ENCODE results near the gene POLRMT. TPM values are rescaled to one million over a fixed set of nuclear protein-coding genes. Genes with fewer than 3 reads are reported as not detected.

The POLRMT gene
- total RNA-seq, 1 donor from 2014 or later, result 29.0 TPM

- TF ChIP-seq, protein P1, sequence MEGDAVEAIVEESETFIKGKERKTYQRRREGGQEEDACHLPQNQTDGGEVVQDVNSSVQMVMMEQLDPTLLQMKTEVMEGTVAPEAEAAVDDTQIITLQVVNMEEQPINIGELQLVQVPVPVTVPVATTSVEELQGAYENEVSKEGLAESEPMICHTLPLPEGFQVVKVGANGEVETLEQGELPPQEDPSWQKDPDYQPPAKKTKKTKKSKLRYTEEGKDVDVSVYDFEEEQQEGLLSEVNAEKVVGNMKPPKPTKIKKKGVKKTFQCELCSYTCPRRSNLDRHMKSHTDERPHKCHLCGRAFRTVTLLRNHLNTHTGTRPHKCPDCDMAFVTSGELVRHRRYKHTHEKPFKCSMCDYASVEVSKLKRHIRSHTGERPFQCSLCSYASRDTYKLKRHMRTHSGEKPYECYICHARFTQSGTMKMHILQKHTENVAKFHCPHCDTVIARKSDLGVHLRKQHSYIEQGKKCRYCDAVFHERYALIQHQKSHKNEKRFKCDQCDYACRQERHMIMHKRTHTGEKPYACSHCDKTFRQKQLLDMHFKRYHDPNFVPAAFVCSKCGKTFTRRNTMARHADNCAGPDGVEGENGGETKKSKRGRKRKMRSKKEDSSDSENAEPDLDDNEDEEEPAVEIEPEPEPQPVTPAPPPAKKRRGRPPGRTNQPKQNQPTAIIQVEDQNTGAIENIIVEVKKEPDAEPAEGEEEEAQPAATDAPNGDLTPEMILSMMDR (IDR thresholded peaks at IDR 0.05; ENCODE audit: insufficient read depth, low read length, severe bottlenecking), result no peak
- H3K4me3 ChIP-seq (ENCODE audit: low read depth, low read length), result no peak overlapping the region
- H3K36me3 ChIP-seq (ENCODE audit: control insufficient read depth, insufficient read depth, low read length), result no peaks in the 10 kb centered on the region
- no peaks in the 10 kb centered on the region for H3K27me3 ChIP-seq (ENCODE audit: control insufficient read depth, insufficient read depth, low read length)
- FAIRE-seq, result no peak
- no peak for DNase-seq (ENCODE audit: low read depth)
These were observed 30.7 kb downstream of the POLRMT start for GRCh38 chr19:602391-603301.

- H3K4me3 ChIP-seq (ENCODE audit: low read depth, low read length), result no peak overlapping the region
- H3K36me3 ChIP-seq (ENCODE audit: control insufficient read depth, insufficient read depth, low read length), result no peaks in the 10 kb centered on the region
- TF ChIP-seq, protein P1 (IDR thresholded peaks at IDR 0.05; ENCODE audit: insufficient read depth, low read length, severe bottlenecking), result no peak
- FAIRE-seq (no peak), DNase-seq (ENCODE audit: low read depth) (no peak)
- no peaks in the 10 kb centered on the region for H3K27me3 ChIP-seq (ENCODE audit: control insufficient read depth, insufficient read depth, low read length)
These were observed 31.5 kb downstream of the POLRMT start for GRCh38 chr19:601790-602189.

DNA sequence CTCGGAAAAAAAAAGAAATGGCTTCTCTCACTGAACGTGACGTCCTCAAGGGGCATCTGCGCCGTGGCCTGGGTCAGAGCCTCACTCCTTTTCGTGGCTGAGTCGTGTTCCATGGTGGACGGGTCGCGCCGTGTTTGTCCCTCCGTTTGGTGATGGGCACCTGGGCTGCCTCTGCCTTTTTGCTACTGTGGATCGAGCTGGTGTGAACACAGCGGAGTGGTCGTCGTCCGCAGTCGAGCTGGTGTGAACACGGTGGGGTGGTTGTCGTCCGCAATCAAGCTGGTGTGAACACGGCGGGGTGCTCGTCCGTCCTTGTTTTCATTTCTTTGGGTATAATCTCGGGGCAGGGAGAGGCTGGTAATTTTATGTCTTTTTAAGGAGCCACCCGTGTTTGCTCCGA lies 32.0 kb downstream of the POLRMT start:
- Histone ChIP-seq H3K27me3 (ENCODE audit: control insufficient read depth, insufficient read depth, low read length) (no peaks in the 10 kb centered on the region), H3K36me3 (ENCODE audit: control insufficient read depth, insufficient read depth, low read length) (no peaks in the 10 kb centered on the region), H3K4me3 (ENCODE audit: low read depth, low read length) (no peak overlapping the region)
- TF ChIP-seq, protein P1 (IDR thresholded peaks at IDR 0.05; ENCODE audit: insufficient read depth, low read length, severe bottlenecking), result no peak
- DNase-seq (ENCODE audit: low read depth) (no peak), FAIRE-seq (no peak)

DNA sequence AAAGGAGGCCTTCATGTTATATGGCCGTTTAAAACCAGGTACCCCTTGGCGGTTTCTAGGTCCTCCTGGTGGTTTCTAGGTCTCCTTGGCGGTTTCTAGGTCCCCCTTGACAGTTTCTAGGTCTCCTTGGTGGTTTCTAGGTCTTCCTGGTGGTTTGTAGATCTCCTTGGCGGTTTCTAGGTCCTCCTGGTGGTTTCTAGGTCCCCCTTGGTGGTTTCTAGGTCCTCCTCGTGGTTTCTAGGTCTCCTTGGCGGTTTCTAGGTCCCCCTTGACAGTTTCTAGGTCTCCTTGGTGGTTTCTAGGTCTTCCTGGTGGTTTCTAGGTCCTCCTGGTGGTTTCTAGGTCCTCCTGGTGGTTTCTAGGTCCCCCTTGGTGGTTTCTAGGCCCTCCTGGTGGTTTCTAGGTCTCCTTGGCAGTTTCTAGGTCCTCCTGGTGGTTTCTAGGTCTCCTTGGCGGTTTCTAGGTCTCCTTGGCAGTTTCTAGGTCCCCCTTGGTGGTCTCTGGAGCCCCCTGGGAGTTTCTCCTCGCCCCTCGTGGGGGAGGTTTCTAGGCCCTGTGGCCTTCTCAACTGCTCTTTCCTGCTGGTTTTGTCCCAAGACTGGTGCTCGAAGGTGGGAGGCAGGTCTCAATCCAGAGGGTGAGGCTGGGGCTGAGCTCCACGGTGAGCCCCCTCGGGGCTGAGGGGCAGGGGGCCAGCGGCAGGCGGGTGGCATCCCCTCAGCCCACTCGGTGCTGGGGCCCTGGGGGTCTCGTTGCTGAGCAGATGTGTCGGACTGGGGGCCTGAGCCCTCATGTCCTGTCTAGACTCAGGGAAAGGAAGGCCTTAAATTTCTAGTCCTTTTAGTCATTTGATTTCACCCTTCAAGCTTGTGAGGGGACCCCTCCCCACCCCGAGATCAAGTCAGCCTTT lies 35.7 kb downstream of the POLRMT start:
- Histone ChIP-seq H3K36me3 (ENCODE audit: control insufficient read depth, insufficient read depth, low read length) (no peaks in the 10 kb centered on the region), H3K27me3 (ENCODE audit: control insufficient read depth, insufficient read depth, low read length) (no peaks in the 10 kb centered on the region), H3K4me3 (ENCODE audit: low read depth, low read length) (no peak overlapping the region)
- DNase-seq (ENCODE audit: low read depth) (no peak), FAIRE-seq (peak; percentile 28)
- TF ChIP-seq, protein P1 (IDR thresholded peaks at IDR 0.05; ENCODE audit: insufficient read depth, low read length, severe bottlenecking), result no peak

- peaks cover 1% of the 10 kb centered on the region for H3K27me3 ChIP-seq (ENCODE audit: control insufficient read depth, insufficient read depth, low read length)
- no peak for FAIRE-seq
These were observed 37.1 kb downstream of the POLRMT start for GRCh38 chr19:596263-596655.

More at GRCh38 chr19:596263-596655, 37.1 kb downstream of the POLRMT start:
- TF ChIP-seq, protein P1 (IDR thresholded peaks at IDR 0.05; ENCODE audit: insufficient read depth, low read length, severe bottlenecking), result no peak
- Histone ChIP-seq H3K36me3 (ENCODE audit: control insufficient read depth, insufficient read depth, low read length) (no peaks in the 10 kb centered on the region), H3K4me3 (ENCODE audit: low read depth, low read length) (no peak overlapping the region)
- no peak for DNase-seq (ENCODE audit: low read depth)
